ENCODE data around the gene NCAPH2. TPM values are rescaled to one million over a fixed set of nuclear protein-coding genes. Genes with fewer than 3 reads are reported as not detected.

The NCAPH2 gene
- total RNA-seq, 1 donor from 2014 or later = 41.2 TPM

DNA sequence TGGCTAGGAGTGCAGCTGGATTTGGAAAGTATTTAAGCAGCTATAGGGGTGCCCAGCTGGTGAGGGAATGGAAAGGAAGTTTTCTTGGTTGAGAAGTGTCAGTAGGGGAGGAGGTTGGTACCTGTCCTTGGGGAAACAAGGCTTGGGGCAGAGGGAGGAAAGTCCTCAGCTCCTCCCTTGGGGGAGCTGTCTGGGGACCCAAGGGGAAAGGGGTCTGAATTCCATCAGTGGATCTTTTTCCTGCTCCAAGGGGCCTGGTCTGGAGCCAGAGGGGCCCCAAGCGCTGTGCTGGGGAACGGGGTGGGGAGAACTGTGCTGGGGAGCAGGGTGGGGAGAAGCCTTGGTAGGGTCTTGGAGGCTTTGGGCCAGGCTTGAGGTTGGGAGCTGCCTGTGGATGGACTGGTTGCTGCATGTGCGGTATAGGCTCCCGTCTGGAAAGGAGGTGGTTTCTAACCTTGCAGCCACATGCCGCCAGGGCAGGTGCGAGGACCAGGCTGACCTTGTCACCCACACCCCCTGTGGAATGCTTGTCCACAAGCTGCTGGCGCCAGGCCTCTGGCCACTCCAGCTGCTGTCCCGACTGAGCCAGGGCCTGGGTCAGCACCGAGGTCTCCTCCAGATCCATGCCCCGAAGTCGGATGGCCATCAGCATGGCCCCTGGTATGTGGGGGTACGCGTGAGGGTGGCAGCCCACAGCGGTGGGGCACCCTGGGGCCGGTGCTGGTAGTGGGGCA lies 20.8 kb downstream of the NCAPH2 start:
- Histone ChIP-seq H3K4me3 (no peak overlapping the region), H3K79me2 (ENCODE audit: low read depth) (peaks cover 9% of the 10 kb centered on the region), H3K4me1 (peaks cover 24% of the 10 kb centered on the region), H3K27ac (no peak overlapping the region), H3K9me3 (ENCODE audit: low read depth) (no peaks in the 10 kb centered on the region), H3K9ac (no peak overlapping the region), H3K4me2 (no peak overlapping the region), H2AFZ (replicated peaks) (no peak overlapping the region), H4K20me1 (ENCODE audit: low read depth) (peaks cover 63% of the 10 kb centered on the region), H3F3A (ENCODE audit: low read depth) (peaks cover 64% of the 10 kb centered on the region), H3K27me3 (peaks cover 77% of the 10 kb centered on the region), H3K36me3 (no peaks in the 10 kb centered on the region)
- TF ChIP-seq EZH2phosphoT487 (IDR thresholded peaks at IDR 0.05) (no peak), EZH2 (IDR thresholded peaks at IDR 0.05) (no peak)
- TF ChIP-seq, protein P1, sequence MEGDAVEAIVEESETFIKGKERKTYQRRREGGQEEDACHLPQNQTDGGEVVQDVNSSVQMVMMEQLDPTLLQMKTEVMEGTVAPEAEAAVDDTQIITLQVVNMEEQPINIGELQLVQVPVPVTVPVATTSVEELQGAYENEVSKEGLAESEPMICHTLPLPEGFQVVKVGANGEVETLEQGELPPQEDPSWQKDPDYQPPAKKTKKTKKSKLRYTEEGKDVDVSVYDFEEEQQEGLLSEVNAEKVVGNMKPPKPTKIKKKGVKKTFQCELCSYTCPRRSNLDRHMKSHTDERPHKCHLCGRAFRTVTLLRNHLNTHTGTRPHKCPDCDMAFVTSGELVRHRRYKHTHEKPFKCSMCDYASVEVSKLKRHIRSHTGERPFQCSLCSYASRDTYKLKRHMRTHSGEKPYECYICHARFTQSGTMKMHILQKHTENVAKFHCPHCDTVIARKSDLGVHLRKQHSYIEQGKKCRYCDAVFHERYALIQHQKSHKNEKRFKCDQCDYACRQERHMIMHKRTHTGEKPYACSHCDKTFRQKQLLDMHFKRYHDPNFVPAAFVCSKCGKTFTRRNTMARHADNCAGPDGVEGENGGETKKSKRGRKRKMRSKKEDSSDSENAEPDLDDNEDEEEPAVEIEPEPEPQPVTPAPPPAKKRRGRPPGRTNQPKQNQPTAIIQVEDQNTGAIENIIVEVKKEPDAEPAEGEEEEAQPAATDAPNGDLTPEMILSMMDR (IDR thresholded peaks at IDR 0.05) = no peak
- H3K36me3 Mint-ChIP-seq = peaks cover 3% of the 10 kb centered on the region
- H3K27me3 Mint-ChIP-seq (ENCODE audit: insufficient read depth, low read depth) = peaks cover 56% of the 10 kb centered on the region
- peaks cover 2% of the 10 kb centered on the region for H3K9me3 Mint-ChIP-seq
- no peak overlapping the region for H3K27ac Mint-ChIP-seq
- peak overlapping the region; percentile 80 for H3K4me3 Mint-ChIP-seq
- peaks cover 25% of the 10 kb centered on the region for H3K4me1 Mint-ChIP-seq
- no peak for DNase-seq (ENCODE audit: low spot score)

DNA sequence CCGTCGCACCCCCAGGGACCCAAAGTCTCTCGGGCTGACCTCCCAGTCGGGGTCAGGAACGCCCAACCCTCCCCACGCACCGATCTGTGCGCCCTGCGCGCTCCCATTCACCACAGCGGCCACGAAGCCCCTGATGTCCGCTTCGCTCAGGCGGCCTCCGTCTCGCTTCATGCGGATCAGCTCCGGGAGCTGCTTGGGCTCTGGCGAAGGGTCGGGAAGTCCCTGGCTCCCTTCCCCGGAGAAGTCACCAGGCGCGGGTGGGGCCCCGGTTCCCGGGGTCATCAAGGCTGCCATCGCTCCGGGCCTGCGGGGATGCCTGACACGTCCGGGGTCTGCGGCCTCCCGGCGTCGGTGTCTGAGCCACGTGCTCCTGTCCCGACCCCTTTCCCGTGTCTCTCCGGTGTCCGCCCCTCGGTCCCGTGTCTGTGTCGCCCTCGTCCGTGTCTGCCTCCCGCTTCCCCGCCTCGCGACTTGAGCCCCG lies 21.4 kb downstream of the NCAPH2 start:
- Mint-ChIP-seq H3K36me3 (peaks cover 2% of the 10 kb centered on the region), H3K27ac (no peak overlapping the region), H3K4me3 (no peak overlapping the region), H3K27me3 (ENCODE audit: insufficient read depth, low read depth) (peaks cover 57% of the 10 kb centered on the region), H3K4me1 (peaks cover 30% of the 10 kb centered on the region), H3K9me3 (peaks cover 2% of the 10 kb centered on the region)
- no peak for TF ChIP-seq EZH2 (IDR thresholded peaks at IDR 0.05)
- TF ChIP-seq EZH2phosphoT487 (IDR thresholded peaks at IDR 0.05) = no peak
- TF ChIP-seq, protein P1 (IDR thresholded peaks at IDR 0.05) = no peak
- Histone ChIP-seq H3K79me2 (ENCODE audit: low read depth) (peaks cover 7% of the 10 kb centered on the region), H3K9ac (no peak overlapping the region), H3K4me3 (no peak overlapping the region), H3K27me3 (peaks cover 79% of the 10 kb centered on the region), H3F3A (ENCODE audit: low read depth) (peaks cover 59% of the 10 kb centered on the region), H2AFZ (replicated peaks) (no peak overlapping the region), H4K20me1 (ENCODE audit: low read depth) (peaks cover 57% of the 10 kb centered on the region), H3K36me3 (no peaks in the 10 kb centered on the region), H3K27ac (no peak overlapping the region), H3K4me1 (peaks cover 24% of the 10 kb centered on the region), H3K4me2 (no peak overlapping the region), H3K9me3 (ENCODE audit: low read depth) (no peaks in the 10 kb centered on the region)
- DNase-seq (ENCODE audit: low spot score) = peak; percentile 44

GRCh38 chr22:50529897-50530579 lies 22.0 kb downstream of the NCAPH2 start, which contains the start of gene TYMP:
TYMP (minus strand) TSS chr22:50530012; CDS start chr22:50529709, 303 bp downstream.
- Histone ChIP-seq H3F3A (ENCODE audit: low read depth) (peaks cover 58% of the 10 kb centered on the region), H3K9me3 (ENCODE audit: low read depth) (no peaks in the 10 kb centered on the region), H4K20me1 (ENCODE audit: low read depth) (peaks cover 52% of the 10 kb centered on the region), H2AFZ (replicated peaks) (no peak within 1 kb of the TSS), H3K4me2 (peak within 1 kb of the TSS; percentile 91), H3K9ac (no peak within 1 kb of the TSS), H3K4me1 (peaks cover 24% of the 10 kb centered on the region), H3K27ac (no peak within 1 kb of the TSS), H3K27me3 (peaks cover 82% of the 10 kb centered on the region), H3K4me3 (peak within 1 kb of the TSS; percentile 66), H3K79me2 (ENCODE audit: low read depth) (peaks cover under 1% of the 10 kb centered on the region), H3K36me3 (no peaks in the 10 kb centered on the region)
- Mint-ChIP-seq H3K4me3 (peak within 1 kb of the TSS; percentile 80), H3K9me3 (peaks cover 2% of the 10 kb centered on the region), H3K27me3 (ENCODE audit: insufficient read depth, low read depth) (peaks cover 54% of the 10 kb centered on the region), H3K27ac (no peak within 1 kb of the TSS), H3K4me1 (peaks cover 29% of the 10 kb centered on the region), H3K36me3 (no peaks in the 10 kb centered on the region)
- TF ChIP-seq, protein P1 (IDR thresholded peaks at IDR 0.05) = no peak
- TF ChIP-seq EZH2 (IDR thresholded peaks at IDR 0.05) = peak; percentile 91
- TF ChIP-seq EZH2phosphoT487 (IDR thresholded peaks at IDR 0.05) = peak; percentile 95
- peak; percentile 52 for DNase-seq (ENCODE audit: low spot score)

Data from neural progenitor cell (in vitro differentiated cells).